Choroid plexus epithelial cell (primary cell): ENCODE results near the gene AMMECR1.

Experiments
- DNase-seq: peaks from one replicate; pipeline ENCODE4 v3.0.0-alpha.2; 2010; ENCODE audit warnings: low read depth
- H3K4me3 ChIP-seq: 2 replicates; pipeline ENCODE4 v1.5.1; 2011; ENCODE audit warnings: low read depth, mild to moderate bottlenecking, control low read depth, low read length, moderate library complexity
- TF ChIP-seq, protein P1 (sequence below): conservative IDR thresholded peaks from 2 replicates; pipeline ENCODE4 v1.5.1; 2011; ENCODE audit warnings: low read depth, mild to moderate bottlenecking, control low read depth, inconsistent platforms, low read length, moderate library complexity

Gene AMMECR1

DNA sequence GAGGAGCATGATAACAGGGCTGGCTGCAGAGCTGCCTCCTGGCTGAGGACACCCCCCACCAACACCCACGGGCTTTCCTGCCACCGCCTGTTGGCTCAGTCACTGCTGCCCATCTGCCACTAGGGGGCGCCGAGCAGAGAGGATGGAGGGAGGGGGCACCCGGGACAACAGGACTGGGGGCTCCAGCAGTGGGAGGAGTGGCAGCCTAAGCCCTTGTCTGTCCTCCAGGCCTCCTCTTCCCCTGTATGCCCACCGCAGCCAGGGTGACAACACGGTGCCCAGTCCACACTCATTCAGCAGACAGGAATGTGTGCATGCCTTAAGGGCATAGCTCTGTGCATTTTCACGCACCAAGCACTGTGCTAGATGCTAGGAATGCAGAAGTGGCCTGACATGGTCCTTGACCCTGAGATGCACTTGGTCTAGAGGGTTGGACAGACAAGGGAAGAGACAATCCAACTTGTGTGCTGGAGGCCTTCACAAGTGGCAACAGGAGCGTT is 149.9 kb downstream of the AMMECR1 start:
- DNase-seq, result peak; percentile 25
- TF ChIP-seq, protein P1, sequence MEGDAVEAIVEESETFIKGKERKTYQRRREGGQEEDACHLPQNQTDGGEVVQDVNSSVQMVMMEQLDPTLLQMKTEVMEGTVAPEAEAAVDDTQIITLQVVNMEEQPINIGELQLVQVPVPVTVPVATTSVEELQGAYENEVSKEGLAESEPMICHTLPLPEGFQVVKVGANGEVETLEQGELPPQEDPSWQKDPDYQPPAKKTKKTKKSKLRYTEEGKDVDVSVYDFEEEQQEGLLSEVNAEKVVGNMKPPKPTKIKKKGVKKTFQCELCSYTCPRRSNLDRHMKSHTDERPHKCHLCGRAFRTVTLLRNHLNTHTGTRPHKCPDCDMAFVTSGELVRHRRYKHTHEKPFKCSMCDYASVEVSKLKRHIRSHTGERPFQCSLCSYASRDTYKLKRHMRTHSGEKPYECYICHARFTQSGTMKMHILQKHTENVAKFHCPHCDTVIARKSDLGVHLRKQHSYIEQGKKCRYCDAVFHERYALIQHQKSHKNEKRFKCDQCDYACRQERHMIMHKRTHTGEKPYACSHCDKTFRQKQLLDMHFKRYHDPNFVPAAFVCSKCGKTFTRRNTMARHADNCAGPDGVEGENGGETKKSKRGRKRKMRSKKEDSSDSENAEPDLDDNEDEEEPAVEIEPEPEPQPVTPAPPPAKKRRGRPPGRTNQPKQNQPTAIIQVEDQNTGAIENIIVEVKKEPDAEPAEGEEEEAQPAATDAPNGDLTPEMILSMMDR, result peak; percentile 65

DNA sequence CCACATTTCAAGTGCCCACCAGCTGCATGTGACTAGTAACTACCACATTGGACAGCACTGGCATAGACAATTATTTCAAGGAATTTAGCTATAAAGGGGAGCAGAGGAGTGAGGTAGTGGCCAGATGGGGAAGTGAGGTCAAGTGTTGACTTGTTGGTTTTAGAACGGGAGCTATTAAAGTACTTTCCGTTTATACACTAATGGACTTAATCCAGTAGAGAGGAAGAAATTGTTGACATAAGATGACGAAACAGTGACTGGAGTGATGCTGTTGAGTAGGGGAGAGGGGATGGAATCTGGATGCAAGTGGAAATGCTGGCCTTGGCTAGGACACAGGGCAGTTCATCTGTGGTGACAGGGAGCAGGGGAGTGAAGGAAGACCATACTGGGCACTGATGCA is 154.4 kb downstream of the AMMECR1 start:
- peak; percentile 17 for DNase-seq
- no peak overlapping the region for H3K4me3 ChIP-seq
- TF ChIP-seq, protein P1, result no peak

More for the DNA sequence above, 149.9 kb downstream of the AMMECR1 start:
- no peak overlapping the region for H3K4me3 ChIP-seq

DNA sequence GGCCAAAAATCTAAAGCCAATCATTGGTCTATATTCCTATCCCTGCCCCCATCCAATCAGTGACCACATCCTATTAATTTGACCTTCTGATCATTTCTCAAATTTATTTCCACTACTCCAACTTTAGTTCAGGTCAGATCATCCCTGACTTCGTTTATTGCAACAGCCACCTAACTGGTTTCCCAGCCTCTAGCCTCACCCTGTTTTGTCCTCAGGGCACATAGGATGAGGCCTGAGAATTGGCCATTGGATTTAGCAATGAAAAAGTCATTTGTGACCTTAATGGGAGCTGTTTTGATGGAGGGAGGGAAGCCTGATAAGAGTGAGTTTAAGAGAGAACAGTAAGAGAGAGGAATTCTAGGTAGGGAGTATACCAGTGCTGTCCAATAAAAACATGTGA is 155.0 kb downstream of the AMMECR1 start:
- no peak for DNase-seq
- TF ChIP-seq, protein P1, result no peak
- no peak overlapping the region for H3K4me3 ChIP-seq

DNA sequence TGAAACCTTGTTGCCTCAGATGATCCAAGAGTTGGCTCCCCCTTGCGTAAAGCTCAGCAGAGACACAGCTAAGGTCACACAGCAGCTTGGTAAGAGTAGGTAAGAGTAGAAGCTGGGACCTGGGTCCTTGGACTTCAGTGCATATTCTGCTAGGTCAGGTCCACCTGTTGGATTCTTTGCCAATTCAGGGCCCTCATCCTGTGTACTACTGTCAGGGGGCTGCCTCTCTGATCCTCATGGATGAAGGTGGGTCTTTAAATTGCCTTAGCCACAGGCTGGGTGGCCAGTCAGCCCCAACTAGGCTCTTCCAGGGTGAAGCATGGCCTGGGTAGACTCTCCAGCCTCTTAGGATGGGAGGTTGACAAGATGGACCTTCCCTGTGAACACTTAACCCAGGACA is 155.8 kb downstream of the AMMECR1 start:
- TF ChIP-seq, protein P1, result no peak
- no peak for DNase-seq
- H3K4me3 ChIP-seq, result no peak overlapping the region

DNA sequence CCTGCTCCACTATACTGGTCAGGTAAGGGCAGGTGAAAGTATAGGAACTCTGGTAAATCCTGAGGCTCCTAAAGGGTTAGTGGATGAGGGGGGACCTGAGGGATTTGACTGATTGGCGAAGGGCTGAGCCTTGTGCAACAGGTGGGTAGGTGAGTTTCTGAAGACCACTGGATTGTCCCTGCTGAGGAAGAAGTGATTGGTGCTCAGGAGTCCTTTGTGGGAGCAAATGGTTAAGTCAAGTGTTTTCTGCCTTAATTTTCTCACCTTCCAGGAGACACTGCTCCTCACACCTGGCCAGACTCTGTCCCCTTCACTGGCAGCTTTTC is 156.6 kb downstream of the AMMECR1 start:
- no peak for DNase-seq
- H3K4me3 ChIP-seq, result no peak overlapping the region
- TF ChIP-seq, protein P1, result no peak

DNA sequence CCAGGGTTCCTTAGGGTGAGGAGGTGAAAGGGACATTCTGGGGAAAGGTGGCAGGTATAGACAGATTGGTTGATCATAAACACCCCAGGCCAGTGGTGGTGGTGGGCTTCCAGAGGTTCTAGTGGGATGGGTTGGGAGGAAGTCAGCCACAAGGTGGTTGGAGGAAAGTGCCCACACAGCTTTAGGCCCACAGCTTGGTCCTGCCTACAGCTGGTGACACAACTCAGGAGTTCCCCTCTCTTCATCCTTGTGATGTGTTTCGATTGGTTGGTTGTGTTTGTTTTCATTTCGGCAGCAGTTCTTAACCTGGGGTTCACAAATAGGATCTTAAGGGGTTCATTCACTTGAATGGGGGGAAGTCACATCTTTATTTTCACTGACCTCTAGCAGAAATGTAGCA is 158.0 kb downstream of the AMMECR1 start:
- no peak overlapping the region for H3K4me3 ChIP-seq
- no peak for DNase-seq
- TF ChIP-seq, protein P1, result no peak

DNA sequence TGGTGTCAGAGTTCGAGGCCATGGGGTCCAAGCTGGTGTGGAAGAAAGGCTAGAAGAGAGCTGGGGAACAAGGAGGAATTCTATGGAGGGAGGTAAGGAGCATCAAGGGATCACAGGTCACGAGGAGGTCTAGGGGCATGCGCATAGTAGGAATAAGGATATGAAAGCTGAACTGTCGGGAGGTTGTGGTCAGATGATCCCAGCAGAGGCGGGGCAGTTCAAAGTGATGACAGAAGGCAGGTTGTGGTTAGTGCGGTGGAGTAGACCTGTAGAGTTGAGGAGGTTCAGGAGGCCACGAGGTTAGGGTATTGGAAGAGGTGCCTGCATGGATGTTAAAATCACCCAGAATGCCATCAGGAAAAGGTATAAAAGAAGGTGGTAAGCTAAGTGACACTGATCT is 158.7 kb downstream of the AMMECR1 start:
- TF ChIP-seq, protein P1, result no peak
- H3K4me3 ChIP-seq, result no peak overlapping the region
- no peak for DNase-seq
